Measurements from ENCODE around the gene IFT25.

IFT25 gene

DNA sequence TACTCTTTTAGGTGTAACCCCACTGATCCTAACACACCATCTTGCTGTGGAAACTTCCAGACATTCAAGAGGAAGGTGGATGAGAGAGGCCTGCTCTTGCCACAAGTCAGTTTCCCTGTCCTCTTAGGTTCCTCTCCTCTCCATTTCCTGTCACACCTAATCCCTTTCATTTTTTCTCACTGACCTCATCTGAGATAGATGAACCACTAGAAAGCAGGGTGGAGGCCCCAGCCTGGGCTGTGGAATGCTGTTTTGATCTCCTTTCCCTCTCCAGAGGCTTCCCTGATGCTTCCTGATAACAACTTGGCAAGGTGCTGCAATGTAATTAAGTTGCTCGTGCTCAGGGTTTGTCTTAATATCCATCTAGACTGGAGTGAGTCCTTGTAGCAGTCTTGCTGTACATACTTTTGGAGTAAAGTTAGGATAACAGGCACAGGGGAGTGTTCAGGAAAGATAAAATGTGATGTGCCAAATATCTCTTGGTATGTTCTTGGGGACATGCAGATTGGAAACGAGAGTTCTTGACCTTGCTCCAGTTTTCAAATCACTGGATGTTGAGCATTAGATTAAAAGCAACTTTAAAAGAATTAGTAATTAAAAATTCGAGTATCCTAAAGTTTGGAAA is 11.8 kb upstream of the IFT25 start:
- DNase-seq (ENCODE audit: low read depth), result no peak

DNA sequence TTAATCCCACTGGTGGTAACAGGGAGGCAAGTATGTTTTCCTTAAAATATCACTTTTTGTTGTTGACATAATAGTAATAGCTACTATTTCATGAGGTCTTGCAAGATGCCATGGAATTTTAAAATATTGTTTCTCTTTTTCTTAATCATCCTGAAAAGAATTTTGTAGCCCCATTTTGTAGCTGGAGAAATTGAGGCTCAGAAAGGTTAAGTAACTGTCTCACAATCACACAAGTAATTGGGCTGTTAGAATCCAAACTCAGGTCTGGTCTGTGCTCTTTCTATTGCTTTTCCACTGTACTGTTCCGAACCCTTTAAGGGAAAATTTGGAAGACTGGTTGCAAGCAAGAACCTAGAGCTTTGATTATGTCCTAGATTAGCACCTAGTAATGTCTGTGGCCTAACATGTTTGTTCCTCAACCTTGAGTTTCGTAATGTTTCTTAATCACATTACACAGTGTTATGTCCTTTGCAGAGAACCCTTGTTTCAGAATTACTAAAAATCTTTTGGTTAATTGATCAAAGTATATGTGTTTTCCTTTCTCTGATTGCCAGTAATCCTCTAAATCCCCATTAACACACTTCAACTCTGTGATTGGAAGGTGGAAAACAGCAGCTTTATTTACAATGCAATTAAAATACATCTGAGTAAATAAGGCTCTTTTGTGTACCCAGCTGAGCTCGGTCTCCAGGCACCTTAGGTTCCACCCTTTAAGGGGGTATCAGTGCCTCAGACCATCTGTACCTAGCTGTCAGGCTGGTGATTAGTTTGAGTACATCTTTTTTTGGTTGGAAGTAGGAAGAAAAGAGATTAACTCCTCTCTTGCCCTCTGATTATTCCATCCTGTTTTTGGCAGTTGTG is 11.0 kb upstream of the IFT25 start:
- no peak for DNase-seq (ENCODE audit: low read depth)

GRCh38 chr1:53954128-53954527 is 8.6 kb upstream of the IFT25 start:
- no peak for DNase-seq (ENCODE audit: low read depth)

GRCh38 chr1:53951697-53952096 is 6.2 kb upstream of the IFT25 start:
- no peak for DNase-seq (ENCODE audit: low read depth)

GRCh38 chr1:53949023-53949990 is 3.8 kb upstream of the IFT25 start:
- no peak for DNase-seq (ENCODE audit: low read depth)

GRCh38 chr1:53948291-53948690 is 2.8 kb upstream of the IFT25 start:
- no peak for DNase-seq (ENCODE audit: low read depth)

DNA sequence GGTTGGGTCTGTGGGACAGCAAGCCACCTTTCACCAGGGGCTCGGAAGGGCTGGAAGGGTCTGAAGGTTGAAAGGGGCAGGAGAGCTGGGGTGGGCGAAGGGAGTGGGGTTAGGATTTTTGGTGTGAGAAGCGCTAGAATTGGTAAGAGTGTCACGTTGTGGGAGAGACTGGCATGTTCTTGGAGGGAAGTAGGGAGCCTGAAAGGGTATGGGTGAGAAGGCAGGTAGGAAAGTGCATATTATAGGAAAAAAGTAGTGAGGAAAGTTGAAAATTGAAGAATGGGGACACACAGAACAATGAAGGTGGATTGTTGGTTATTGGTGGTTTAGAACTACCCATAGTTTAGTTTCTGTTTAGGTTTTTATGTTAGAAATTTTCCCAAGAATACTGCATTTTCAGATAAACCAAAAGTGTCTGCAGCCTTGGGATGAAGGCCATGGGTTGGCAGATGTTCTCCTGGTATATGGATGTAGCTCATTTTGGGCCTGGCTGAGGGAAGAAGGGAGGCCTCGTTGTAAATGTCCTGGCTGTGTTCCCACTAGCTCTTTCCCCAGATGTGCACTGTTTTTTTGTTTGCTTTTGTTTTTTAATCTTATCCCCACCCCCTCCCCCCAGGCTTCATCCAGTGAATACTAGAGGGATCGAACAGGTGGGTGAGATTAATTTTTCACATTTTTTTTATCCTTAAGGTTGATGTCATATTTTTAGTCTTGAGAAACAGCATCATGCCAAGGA is 1.8 kb upstream of the IFT25 start:
- no peak for DNase-seq (ENCODE audit: low read depth)

GRCh38 chr1:53946252-53947171 is 1.0 kb upstream of the IFT25 start, which contains the start of gene LRRC42:
Gene LRRC42, plus strand, starts transcription at chr1:53946350. Its CDS starts 5,650 bp downstream, at chr1:53952000.
- DNase-seq (ENCODE audit: low read depth), result no peak

DNA sequence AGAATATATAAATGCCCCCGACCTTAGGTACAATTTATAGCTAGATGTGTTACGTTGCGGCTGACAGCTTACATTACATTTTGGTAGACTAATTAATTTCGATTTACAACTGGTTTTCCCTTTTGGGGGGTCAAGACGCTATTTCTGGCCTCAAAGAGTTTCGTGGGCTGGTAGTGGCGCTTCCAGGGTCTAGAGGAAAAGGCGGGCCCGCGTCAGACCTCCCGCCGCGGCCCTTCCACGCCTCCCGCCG is 391 bp downstream of the IFT25 start:
- no peak for DNase-seq (ENCODE audit: low read depth)

GRCh38 chr1:53944469-53945182 is 873 bp downstream of the IFT25 start:
- DNase-seq (ENCODE audit: low read depth), result no peak

DNA sequence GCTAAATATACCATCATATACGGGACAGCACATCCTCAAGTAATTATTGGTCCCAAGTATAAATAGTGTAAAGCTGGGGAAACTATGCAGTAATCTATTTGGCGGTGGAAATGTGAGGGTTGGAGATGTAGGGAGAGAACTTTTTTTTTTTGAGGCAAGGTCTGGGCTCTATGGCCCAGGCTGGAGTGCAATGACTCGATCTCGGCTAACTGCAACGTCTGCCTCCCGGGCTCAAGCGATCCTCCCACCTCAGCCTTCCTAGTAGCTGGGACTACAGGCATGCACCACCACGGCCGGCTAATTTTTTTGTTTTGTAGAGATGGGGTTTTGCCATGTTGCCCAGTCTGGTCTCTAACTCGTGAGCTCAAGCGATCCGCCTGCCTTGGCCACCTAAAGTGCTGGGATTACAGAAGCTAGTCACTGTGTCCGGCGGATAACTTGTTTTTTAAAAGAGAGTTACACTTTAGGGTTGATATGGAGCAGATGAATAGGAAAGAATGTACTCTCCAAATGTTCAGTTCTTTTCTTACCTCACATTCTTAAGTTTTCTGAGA is 1.9 kb downstream of the IFT25 start:
- DNase-seq (ENCODE audit: low read depth), result no peak

- no peak for DNase-seq (ENCODE audit: low read depth)
Measured at GRCh38 chr1:53943090-53943489, 2.4 kb downstream of the IFT25 start.

GRCh38 chr1:53942127-53942957 is 3.2 kb downstream of the IFT25 start:
- no peak for DNase-seq (ENCODE audit: low read depth)

GRCh38 chr1:53938136-53938830 is 7.2 kb downstream of the IFT25 start:
- DNase-seq (ENCODE audit: low read depth), result no peak

GRCh38 chr1:53936430-53936829 is 9.1 kb downstream of the IFT25 start:
- DNase-seq (ENCODE audit: low read depth), result no peak

- DNase-seq (ENCODE audit: low read depth), result no peak
Measured at GRCh38 chr1:53934170-53934765, 11.2 kb downstream of the IFT25 start.

DNA sequence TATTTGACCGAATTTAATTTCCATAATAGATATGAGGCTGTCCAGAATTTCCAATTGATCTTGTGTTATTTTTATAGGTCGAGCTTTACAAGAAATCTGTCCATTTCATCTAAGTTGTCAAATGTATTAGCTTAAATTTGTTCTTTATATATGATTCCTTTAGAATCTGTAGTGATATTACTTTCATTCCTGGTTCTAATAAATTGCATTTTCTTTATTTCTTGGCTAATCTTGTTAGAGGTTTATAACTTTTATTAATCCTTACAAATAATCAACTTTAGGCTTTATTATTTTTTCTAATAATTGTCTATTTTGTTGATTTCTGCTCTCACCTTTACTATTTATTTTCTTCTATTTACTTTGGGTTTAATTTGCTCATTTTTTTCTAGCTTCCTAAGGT is 14.0 kb downstream of the IFT25 start:
- no peak for DNase-seq (ENCODE audit: low read depth)

DNA sequence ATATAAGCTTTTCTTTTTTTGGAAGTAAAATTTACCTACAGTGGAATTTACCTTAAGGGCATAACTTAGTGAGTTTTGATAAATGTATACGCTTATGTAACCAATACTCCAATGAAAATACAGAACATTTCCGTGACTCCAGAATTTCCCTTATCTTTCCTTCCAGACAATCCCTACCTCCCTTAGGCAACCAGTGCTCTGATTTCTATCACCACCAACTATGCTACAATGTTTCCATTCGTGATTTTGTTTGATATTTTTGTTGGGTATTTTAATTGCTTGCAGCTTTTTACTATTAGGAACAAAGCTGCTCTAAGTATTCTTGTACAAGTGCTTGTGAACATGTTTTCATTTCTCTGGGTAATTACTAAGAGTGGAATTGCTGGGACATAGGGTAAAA is 14.6 kb downstream of the IFT25 start:
- DNase-seq (ENCODE audit: low read depth), result no peak

Data from stimulated activated CD8-positive, alpha-beta memory T cell treated with anti-CD3 and anti-CD28 coated beads, Interleukin-15, amount 100 ng/mL, for 1 hour (primary cell).